ENCODE measurements around the gene PLS1. TPM values are rescaled to one million over a fixed set of nuclear protein-coding genes. Genes with fewer than 3 reads are reported as not detected.

Gene PLS1
- total RNA-seq, 4 donors from 2014 or later, result 13.5 to 27.8 (median 19.3) TPM

DNA sequence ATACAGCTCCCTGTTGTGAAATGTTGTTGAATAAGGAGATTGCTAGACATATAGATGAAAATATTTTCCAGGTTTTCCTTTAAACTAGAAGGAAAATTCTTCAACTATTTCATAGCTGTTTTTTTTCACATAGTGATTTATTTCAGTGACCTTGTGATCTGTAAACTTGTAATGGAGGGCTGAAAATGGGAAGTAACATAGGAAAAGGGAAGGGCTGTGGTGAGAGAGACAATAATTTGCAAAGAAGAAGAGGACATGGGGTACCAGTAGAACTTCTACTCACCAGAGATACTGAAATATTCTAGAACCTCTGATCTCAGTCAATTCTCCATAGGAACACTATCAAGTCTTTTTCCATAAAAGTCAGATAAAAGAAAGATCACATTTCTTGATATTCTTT lies 60.4 kb downstream of the PLS1 start:
- Histone ChIP-seq H3K9me3 (no peaks in the 10 kb centered on the region), H3K4me1 (no peaks in the 10 kb centered on the region), H3K27ac (no peak overlapping the region), H3K27me3 (no peaks in the 10 kb centered on the region), H3K36me3 (no peaks in the 10 kb centered on the region), H3K4me3 (no peak overlapping the region)
- intact Hi-C loops (cut with DNase I), result no loop called here
- DNase-seq, result no peak
- no peak for TF ChIP-seq POLR2A (IDR thresholded peaks at IDR 0.05)
- no peak for TF ChIP-seq CTCF (IDR thresholded peaks at IDR 0.05)

DNA sequence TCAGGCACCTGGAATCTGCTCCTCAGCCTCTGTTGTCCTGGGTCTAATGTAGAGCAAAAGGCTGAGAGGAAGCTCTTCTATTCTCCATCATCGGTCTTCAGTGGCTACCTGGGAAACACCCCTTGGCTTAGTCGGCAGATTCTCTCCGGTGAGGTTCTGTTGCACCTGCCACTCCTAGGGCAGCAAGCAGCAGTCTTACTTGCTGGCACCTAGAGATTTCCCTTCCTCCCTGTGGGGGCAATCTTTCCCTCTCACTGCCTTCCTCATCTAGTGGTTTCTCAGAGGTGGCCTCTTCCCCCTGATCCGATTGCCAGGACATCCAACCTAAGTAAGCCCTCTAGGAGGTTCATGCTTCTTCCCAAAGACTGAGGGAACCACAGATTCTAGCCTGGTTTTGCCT lies 60.8 kb downstream of the PLS1 start:
- WGBS, 2 donors, result 87% methylated on average over 3 to 4 of the region's 4 CpGs
- no peak overlapping the region for H3K27ac ChIP-seq
- intact Hi-C loops (cut with DNase I), result no loop called here

GRCh38 chr3:142660383-142660782 lies 64.2 kb downstream of the PLS1 start:
- Histone ChIP-seq H3K27me3 (no peaks in the 10 kb centered on the region), H3K4me1 (no peaks in the 10 kb centered on the region), H3K9me3 (no peaks in the 10 kb centered on the region), H3K4me3 (no peak overlapping the region), H3K36me3 (no peaks in the 10 kb centered on the region), H3K27ac (no peak overlapping the region)
- WGBS, 2 donors, result 67 to 69% methylated on average over 6 of the region's 6 CpGs
- no peak for DNase-seq
- TF ChIP-seq POLR2A (IDR thresholded peaks at IDR 0.05), result no peak
- no peak for TF ChIP-seq CTCF (IDR thresholded peaks at IDR 0.05)
- intact Hi-C loops (cut with DNase I), result no loop called here

More for the DNA sequence above, 60.8 kb downstream of the PLS1 start:
- Histone ChIP-seq H3K27me3 (no peaks in the 10 kb centered on the region), H3K4me1 (no peaks in the 10 kb centered on the region), H3K4me3 (no peak overlapping the region), H3K36me3 (no peaks in the 10 kb centered on the region), H3K9me3 (no peaks in the 10 kb centered on the region)
- no peak for DNase-seq
- TF ChIP-seq CTCF (IDR thresholded peaks at IDR 0.05) (no peak), POLR2A (IDR thresholded peaks at IDR 0.05) (no peak)

GRCh38 chr3:142660893-142661292 lies 64.7 kb downstream of the PLS1 start:
- no peak for DNase-seq
- intact Hi-C loops (cut with DNase I), result no loop called here
- Histone ChIP-seq H3K27me3 (no peaks in the 10 kb centered on the region), H3K4me3 (no peak overlapping the region), H3K36me3 (no peaks in the 10 kb centered on the region), H3K4me1 (no peaks in the 10 kb centered on the region), H3K27ac (no peak overlapping the region), H3K9me3 (no peaks in the 10 kb centered on the region)
- TF ChIP-seq POLR2A (IDR thresholded peaks at IDR 0.05) (no peak), CTCF (IDR thresholded peaks at IDR 0.05) (no peak)

DNA sequence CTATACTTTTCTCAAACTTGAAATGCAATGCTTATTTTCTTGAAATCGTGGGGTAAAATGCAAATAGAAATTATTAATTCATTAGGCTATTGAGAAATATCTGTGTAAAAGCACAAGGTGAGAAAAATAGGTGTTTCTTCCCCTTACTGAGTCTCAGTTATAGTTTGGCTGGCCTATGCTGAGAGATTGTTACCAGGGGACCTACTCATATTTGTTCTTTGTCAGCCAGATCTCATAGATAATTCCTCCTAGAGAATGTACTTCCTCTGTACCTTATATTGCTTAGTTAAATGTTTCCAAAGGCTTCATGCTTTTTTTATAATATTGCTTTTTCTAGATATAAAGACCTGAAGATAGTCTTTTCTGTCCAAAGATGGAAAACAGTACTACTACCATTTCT lies 67.7 kb downstream of the PLS1 start:
- no peaks in the 10 kb centered on the region for H3K36me3 ChIP-seq
- H3K27ac ChIP-seq, result no peak overlapping the region
- DNase-seq, result no peak
- WGBS, 2 donors, result 68 to 73% methylated on average over 1 of the region's 1 CpG
- no peaks in the 10 kb centered on the region for H3K4me1 ChIP-seq
- no peaks in the 10 kb centered on the region for H3K9me3 ChIP-seq
- no peaks in the 10 kb centered on the region for H3K27me3 ChIP-seq
- TF ChIP-seq POLR2A (IDR thresholded peaks at IDR 0.05) (no peak), CTCF (IDR thresholded peaks at IDR 0.05) (no peak)
- intact Hi-C loops (cut with DNase I), result no loop called here
- no peak overlapping the region for H3K4me3 ChIP-seq
